GM21447 (cell line): ENCODE data around the gene SPPL3.
"Not testable (repeated sequence)": the region's sequence is repeated elsewhere in the genome, so short reads cannot be mapped to it uniquely, and the experiment has no call there.

Experiments
- ATAC-seq: cut with Tn5 transposase; IDR thresholded peaks from one replicate; pipeline ENCODE4 v1.9.1; 2021; ENCODE audit not compliant: unreplicated experiment

SPPL3 gene

GRCh38 chr12:120792456-120792855 is 111.7 kb downstream of the SPPL3 start:
- ATAC-seq: not testable (repeated sequence)

- no peak for ATAC-seq
Measured at GRCh38 chr12:120791669-120792176, 112.4 kb downstream of the SPPL3 start.

GRCh38 chr12:120790114-120790513 is 114.0 kb downstream of the SPPL3 start:
- no peak for ATAC-seq

GRCh38 chr12:120787889-120788288 is 116.3 kb downstream of the SPPL3 start:
- ATAC-seq: no peak

DNA sequence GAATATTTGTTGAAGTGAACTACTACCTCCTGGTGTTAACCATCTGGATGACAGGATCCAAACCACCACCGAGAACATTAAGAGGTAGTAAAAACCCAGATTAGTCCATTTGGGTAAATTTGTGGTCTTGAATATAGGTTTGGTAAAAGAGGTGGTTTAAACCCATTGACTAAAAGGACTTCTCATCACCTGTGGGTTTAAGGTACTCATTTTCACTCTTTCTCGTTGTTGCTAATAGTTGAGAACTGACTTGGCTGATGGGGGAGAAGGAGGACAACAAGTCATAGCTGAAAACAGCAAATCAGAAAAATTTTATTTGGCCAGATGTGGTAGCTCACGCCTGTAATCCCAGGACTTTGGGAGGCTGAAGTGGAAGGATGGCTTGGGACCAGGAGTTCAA is 119.4 kb downstream of the SPPL3 start:
- ATAC-seq: no peak

GRCh38 chr12:120783197-120783596 is 121.0 kb downstream of the SPPL3 start:
- ATAC-seq: no peak

GRCh38 chr12:120775862-120776552 is 128.2 kb downstream of the SPPL3 start:
- no peak for ATAC-seq

- ATAC-seq: no peak
Measured at GRCh38 chr12:120774169-120774916, 129.8 kb downstream of the SPPL3 start.

GRCh38 chr12:120771097-120771496 is 133.1 kb downstream of the SPPL3 start:
- no peak for ATAC-seq

DNA sequence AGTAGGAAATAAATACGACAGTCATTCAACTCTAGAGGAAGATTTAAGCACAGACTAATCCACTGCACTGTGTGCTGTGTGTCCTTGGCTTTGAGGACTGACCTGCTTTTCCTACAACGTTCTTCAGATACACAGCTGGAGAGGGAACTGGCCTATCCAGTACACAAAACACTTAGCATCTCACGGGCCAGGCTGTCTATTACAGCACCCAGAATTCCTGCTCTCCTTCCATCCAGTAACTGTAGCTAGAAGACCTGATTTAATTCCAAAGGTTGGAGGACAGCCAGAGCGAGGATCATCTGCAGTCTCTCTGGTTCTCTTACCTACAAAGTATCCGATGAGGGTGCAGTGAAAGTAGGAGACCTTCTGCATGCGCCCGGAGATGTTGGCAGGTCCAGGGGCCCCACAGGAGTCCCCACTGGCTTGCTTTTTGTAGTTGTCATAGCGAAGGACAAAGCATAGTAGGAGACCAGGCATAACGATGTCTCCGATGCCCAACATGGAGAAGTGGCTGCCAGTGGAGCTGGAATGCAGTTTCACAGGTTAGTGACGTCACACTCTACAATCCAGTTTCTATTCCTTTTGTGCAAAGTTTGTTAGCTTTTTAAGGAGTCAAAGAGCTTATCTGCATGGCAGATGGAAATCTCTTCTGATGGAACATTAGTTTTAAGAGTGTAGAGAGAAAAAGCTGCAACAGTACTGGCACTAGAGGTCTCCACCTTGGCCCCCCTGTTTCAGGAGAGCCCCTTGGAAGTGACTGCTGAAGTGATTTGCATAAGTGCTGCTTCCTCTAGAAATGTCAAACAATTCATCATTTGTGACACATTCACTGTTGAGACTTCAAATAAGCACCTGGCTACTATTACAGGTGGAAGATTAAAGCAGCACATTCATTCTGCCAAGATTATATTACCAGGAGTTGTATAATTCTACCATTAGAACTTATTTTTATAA is 136.8 kb downstream of the SPPL3 start:
- no peak for ATAC-seq

- no peak for ATAC-seq
Measured at GRCh38 chr12:120766566-120766965, 137.6 kb downstream of the SPPL3 start.

DNA sequence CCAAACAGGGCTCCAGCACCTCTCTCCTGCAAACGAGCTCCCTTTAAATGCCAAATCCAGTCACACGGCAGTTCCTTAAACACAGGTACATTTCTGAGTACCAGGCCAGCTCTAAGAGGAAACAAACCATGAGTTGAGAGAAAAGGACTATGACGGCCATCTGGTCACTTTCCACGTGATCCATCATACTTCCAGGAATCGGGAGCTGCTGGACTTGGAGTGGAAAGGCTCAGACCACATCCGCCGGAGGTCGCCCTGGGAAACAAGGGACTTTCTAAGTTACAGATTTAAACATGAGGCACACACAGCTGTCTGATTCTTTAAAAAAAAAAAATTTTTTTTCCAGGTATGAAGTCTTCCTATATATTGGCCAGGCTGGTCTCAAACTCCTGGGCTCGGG is 139.3 kb downstream of the SPPL3 start:
- no peak for ATAC-seq

DNA sequence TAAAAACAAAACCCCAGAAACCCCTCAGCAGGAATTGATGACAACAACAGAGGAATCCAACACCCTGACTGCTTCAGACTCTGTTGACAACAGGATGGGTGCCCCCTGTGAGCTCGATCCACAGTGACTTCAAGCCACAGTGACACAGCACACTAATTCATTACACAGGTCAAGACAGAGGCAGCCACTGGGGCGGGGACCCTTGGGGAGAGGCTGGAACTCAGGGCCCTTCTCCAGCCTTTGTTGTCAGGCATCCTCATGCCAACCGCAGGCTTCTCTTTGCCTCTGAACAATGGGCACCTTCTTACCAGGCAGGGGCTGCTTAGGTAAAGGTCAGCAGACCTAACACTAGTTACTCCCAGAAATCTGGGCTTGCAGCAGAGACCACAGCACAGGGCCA is 140.9 kb downstream of the SPPL3 start:
- ATAC-seq: no peak

- ATAC-seq: no peak
Measured at GRCh38 chr12:120762086-120762485, 142.1 kb downstream of the SPPL3 start.

DNA sequence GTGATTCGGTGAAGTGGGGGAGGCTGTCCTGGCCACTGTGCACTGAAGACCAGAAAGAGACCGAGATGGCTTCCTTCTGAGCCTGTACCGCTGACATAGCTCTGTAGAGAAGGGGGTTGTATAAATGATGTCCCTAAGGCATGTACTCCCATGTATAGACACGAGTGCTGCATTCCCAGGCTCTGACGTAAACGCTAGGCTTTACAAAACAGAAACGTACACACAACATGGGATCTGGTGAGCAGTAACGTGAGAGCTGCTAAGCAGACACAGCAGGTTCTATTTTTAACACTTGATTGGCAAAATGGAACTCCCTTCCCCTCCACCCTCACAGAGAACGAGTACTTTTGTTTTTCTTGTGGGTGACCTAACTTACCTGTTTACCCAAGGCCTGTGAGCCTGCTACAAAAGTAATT is 142.6 kb downstream of the SPPL3 start:
- no peak for ATAC-seq

DNA sequence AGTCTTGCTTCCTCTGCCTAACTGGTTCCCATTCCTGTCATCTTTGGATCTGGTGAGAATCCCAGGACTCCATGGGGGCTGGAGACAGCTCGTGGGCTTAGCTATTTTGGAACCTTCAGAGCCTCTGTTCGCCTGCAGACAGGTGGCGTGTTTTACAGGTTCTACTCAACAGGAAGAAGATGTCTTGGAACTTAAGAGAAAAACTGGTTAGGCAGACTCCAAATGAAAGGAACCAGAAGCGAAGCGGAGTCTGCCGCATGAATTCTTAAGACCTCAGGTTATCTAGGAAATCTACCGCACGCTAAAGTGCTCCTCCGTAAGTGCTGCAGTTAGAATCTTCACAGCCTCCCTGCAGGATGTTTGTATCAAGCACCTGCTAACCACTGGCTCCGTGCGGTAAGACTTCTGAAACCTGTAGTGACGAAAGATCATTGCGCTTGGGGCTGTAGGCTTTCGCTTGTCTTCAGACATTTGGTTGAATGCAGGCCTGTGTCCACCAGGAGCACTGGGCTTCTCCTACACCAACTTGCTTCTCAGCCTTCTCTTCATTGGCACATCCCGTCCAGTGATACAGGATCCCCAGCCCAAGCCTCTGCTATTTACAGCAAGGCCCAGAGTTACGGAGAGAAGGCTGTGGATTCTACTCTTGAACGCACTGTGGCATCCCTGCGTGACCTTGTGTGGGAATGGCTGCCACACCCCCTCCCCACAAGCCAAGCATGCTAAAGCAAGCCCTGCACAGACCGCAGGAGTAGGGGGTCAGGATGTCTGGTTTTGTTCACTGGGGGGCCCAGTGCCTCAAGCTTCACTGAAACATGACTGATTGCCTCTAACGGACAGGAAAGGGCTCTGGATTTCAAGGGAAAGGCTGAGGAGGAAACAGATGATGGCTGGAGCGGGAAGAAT is 143.6 kb downstream of the SPPL3 start:
- ATAC-seq: no peak

GRCh38 chr12:120759591-120760348 is 144.4 kb downstream of the SPPL3 start:
- ATAC-seq: no peak

GRCh38 chr12:120758798-120759590 is 145.2 kb downstream of the SPPL3 start:
- no peak for ATAC-seq

DNA sequence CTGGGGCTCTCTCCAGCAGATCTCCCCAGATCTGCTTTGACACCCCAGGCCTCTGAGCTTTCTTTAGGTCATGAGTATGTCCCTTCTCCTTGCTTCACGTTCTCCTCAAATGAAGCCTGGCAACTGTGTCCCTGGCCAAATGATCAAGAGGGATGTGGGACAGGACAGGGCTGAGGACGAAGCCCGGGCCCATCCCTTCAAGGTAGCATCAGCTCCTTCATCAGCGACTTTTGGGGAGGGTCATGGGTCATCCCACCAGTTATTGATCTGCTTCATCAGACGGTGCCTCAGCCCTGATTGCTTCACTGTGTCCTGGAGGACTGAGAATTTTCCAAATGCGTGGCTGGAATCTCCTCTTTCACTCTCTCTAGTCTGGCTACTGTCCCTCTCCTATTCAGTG is 146.2 kb downstream of the SPPL3 start:
- no peak for ATAC-seq
